Activated CD4-positive, alpha-beta T cell treated with anti-CD3 and anti-CD28 coated beads, Interleukin-2, amount 10 ng/mL, durations not matched to agents 7 days and 5 days (primary cell): ENCODE measurements around the gene TVP23C. TPM values are rescaled to one million over a fixed set of nuclear protein-coding genes. Genes with fewer than 3 reads are reported as not detected.
"Not testable (repeated sequence)": the region's sequence is repeated elsewhere in the genome, so short reads cannot be mapped to it uniquely, and the experiment has no call there.

Experiments used
- CTCF ChIA-PET: fragments of 350-600 bp; sonication (Branson Sonifier 250); formaldehyde crosslinking; loops from one replicate; lab custom pipeline; 2021; ENCODE audit warnings: antibody characterized with exemption; lab: Charles Lee
- POLR2A ChIA-PET: fragments of 350-600 bp; sonication (Branson Sonifier 250); formaldehyde crosslinking; loops from one replicate; lab custom pipeline; 2021; ENCODE audit warnings: antibody characterized with exemption; lab: Charles Lee
- DNase-seq: peaks from one replicate; pipeline ENCODE4 v3.0.0-alpha.2; 2020
- H3K27ac Mint-ChIP-seq: one replicate; pipeline ENCODE4 v1.8.0; 2021; ENCODE audit warnings: mild to moderate bottlenecking, moderate library complexity, mixed read lengths
- H3K27me3 Mint-ChIP-seq: one replicate; pipeline ENCODE4 v1.8.0; 2021; ENCODE audit warnings: mixed read lengths
- H3K36me3 Mint-ChIP-seq: one replicate; pipeline ENCODE4 v1.8.0; 2021; ENCODE audit warnings: low read depth, mixed read lengths
- H3K4me1 Mint-ChIP-seq: one replicate; pipeline ENCODE4 v1.8.0; 2021; ENCODE audit warnings: mixed read lengths
- H3K4me3 Mint-ChIP-seq: one replicate; pipeline ENCODE4 v1.8.0; 2021; ENCODE audit warnings: mild to moderate bottlenecking, moderate library complexity, mixed read lengths
- H3K9me3 Mint-ChIP-seq: one replicate; pipeline ENCODE4 v1.8.0; 2021; ENCODE audit warnings: mixed read lengths
- total RNA-seq, 2 experiments: library from RNA; stranded (reverse); gene quantifications; one replicate each; pipeline ENCODE4 v1.2.3, GENCODE V29; 2021

Gene TVP23C
- total RNA-seq, 2 experiments from 2014 or later: 5.0 to 7.0 TPM

GRCh38 chr17:15558403-15559105 is 4.7 kb downstream of the TVP23C start:
- POLR2A ChIA-PET, H3K27ac Mint-ChIP-seq, CTCF ChIA-PET, H3K27me3 Mint-ChIP-seq, H3K4me3 Mint-ChIP-seq, H3K4me1 Mint-ChIP-seq, H3K36me3 Mint-ChIP-seq, DNase-seq, H3K9me3 Mint-ChIP-seq: not testable (repeated sequence)

- H3K27ac Mint-ChIP-seq, DNase-seq, H3K4me1 Mint-ChIP-seq, H3K9me3 Mint-ChIP-seq, H3K4me3 Mint-ChIP-seq, CTCF ChIA-PET, H3K36me3 Mint-ChIP-seq, POLR2A ChIA-PET, H3K27me3 Mint-ChIP-seq: not testable (repeated sequence)
Measured at GRCh38 chr17:15557334-15557832, 5.9 kb downstream of the TVP23C start.

- POLR2A ChIA-PET, H3K27me3 Mint-ChIP-seq, H3K4me1 Mint-ChIP-seq, CTCF ChIA-PET, H3K4me3 Mint-ChIP-seq, DNase-seq, H3K27ac Mint-ChIP-seq, H3K9me3 Mint-ChIP-seq, H3K36me3 Mint-ChIP-seq: not testable (repeated sequence)
Measured at GRCh38 chr17:15552932-15553331, 10.4 kb downstream of the TVP23C start.

GRCh38 chr17:15549552-15549951 is 13.7 kb downstream of the TVP23C start:
- DNase-seq, H3K4me1 Mint-ChIP-seq, H3K4me3 Mint-ChIP-seq, H3K9me3 Mint-ChIP-seq, H3K36me3 Mint-ChIP-seq, POLR2A ChIA-PET, H3K27ac Mint-ChIP-seq, H3K27me3 Mint-ChIP-seq, CTCF ChIA-PET: not testable (repeated sequence)

GRCh38 chr17:15546604-15547003 is 16.7 kb downstream of the TVP23C start:
- DNase-seq, H3K27me3 Mint-ChIP-seq, CTCF ChIA-PET, POLR2A ChIA-PET, H3K36me3 Mint-ChIP-seq, H3K9me3 Mint-ChIP-seq, H3K4me3 Mint-ChIP-seq, H3K4me1 Mint-ChIP-seq, H3K27ac Mint-ChIP-seq: not testable (repeated sequence)

- H3K4me1 Mint-ChIP-seq, H3K4me3 Mint-ChIP-seq, POLR2A ChIA-PET, H3K27ac Mint-ChIP-seq, CTCF ChIA-PET, H3K27me3 Mint-ChIP-seq, H3K36me3 Mint-ChIP-seq, DNase-seq, H3K9me3 Mint-ChIP-seq: not testable (repeated sequence)
Measured at GRCh38 chr17:15540371-15541219, 22.7 kb downstream of the TVP23C start.

- H3K4me3 Mint-ChIP-seq, CTCF ChIA-PET, H3K36me3 Mint-ChIP-seq: not testable (repeated sequence)
Measured at GRCh38 chr17:15533122-15533521, 30.2 kb downstream of the TVP23C start.

GRCh38 chr17:15526292-15527218 is 36.7 kb downstream of the TVP23C start:
- H3K27me3 Mint-ChIP-seq, H3K4me1 Mint-ChIP-seq, H3K36me3 Mint-ChIP-seq, CTCF ChIA-PET, POLR2A ChIA-PET, H3K9me3 Mint-ChIP-seq, H3K27ac Mint-ChIP-seq, H3K4me3 Mint-ChIP-seq: not testable (repeated sequence)
- DNase-seq: peak; percentile 38

More at GRCh38 chr17:15533122-15533521, 30.2 kb downstream of the TVP23C start:
- H3K9me3 Mint-ChIP-seq, H3K4me1 Mint-ChIP-seq, H3K27me3 Mint-ChIP-seq, POLR2A ChIA-PET, DNase-seq, H3K27ac Mint-ChIP-seq: not testable (repeated sequence)

- CTCF ChIA-PET, H3K4me1 Mint-ChIP-seq, H3K36me3 Mint-ChIP-seq, H3K27ac Mint-ChIP-seq, DNase-seq, H3K4me3 Mint-ChIP-seq, H3K9me3 Mint-ChIP-seq, POLR2A ChIA-PET, H3K27me3 Mint-ChIP-seq: not testable (repeated sequence)
Measured at GRCh38 chr17:15524990-15525985, 38.0 kb downstream of the TVP23C start.

- no peak overlapping the region for H3K27ac Mint-ChIP-seq
- peaks cover 4% of the 10 kb centered on the region for H3K36me3 Mint-ChIP-seq
- no peaks in the 10 kb centered on the region for H3K9me3 Mint-ChIP-seq
- no peaks in the 10 kb centered on the region for H3K4me1 Mint-ChIP-seq
- no peak for DNase-seq
- ChIA-PET CTCF (interaction anchor here (0.8 kb wide), 1 partner anchor 13 kb away, joined by 3 read pairs; no protein-coding TSS in a partner anchor), POLR2A (no interaction called here)
- H3K4me3 Mint-ChIP-seq: no peak overlapping the region
- H3K27me3 Mint-ChIP-seq: no peaks in the 10 kb centered on the region
Measured at GRCh38 chr17:15516150-15516549, 47.1 kb downstream of the TVP23C start.

- POLR2A ChIA-PET: no interaction called here
- CTCF ChIA-PET: interaction anchor here (1.1 kb wide), 1 partner anchor 11 kb away, joined by 5 read pairs; no protein-coding TSS in a partner anchor
- Mint-ChIP-seq H3K36me3 (peaks cover 6% of the 10 kb centered on the region), H3K27ac (no peak overlapping the region), H3K4me3 (no peak overlapping the region), H3K9me3 (no peaks in the 10 kb centered on the region), H3K27me3 (no peaks in the 10 kb centered on the region), H3K4me1 (no peaks in the 10 kb centered on the region)
- no peak for DNase-seq
Measured at GRCh38 chr17:15514469-15514868, 48.8 kb downstream of the TVP23C start.
